Loucy (cell line): ENCODE measurements around the gene IFT52.

Experiments
- EZH2phosphoT487 ChIP-seq: fragments of 200-600 bp; IDR thresholded peaks from 2 replicates; pipeline ENCODE4 v1.6.1; 2018; ENCODE audit warnings: antibody characterized with exemption, mild to moderate bottlenecking, moderate library complexity, borderline replicate concordance
- TF ChIP-seq, protein P1 (sequence below): fragments of 200-600 bp; sonication (generic); conservative IDR thresholded peaks from 2 replicates; pipeline ENCODE4 v1.5.1; 2014; ENCODE audit warnings: mild to moderate bottlenecking, antibody characterized with exemption, low read length

DNA sequence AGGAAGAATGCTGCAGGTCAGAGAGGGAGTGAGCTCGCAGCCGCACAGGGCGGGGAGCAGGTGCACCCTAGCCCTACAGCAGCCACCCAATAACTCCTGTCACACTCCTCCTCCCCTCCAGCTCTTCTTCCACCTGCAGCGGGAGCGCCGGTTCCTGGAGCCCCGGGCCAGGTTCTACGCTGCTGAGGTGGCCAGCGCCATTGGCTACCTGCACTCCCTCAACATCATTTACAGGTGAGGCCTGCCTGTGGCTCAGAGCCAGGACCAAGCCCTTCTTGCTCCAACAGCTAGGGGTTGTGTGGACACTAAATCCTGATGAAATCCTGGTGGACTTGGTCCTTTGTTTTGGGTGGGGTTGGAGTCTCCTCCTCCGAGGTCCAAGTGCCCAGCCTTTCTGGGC is 20.2 kb upstream of the IFT52 start:
- TF ChIP-seq, protein P1, sequence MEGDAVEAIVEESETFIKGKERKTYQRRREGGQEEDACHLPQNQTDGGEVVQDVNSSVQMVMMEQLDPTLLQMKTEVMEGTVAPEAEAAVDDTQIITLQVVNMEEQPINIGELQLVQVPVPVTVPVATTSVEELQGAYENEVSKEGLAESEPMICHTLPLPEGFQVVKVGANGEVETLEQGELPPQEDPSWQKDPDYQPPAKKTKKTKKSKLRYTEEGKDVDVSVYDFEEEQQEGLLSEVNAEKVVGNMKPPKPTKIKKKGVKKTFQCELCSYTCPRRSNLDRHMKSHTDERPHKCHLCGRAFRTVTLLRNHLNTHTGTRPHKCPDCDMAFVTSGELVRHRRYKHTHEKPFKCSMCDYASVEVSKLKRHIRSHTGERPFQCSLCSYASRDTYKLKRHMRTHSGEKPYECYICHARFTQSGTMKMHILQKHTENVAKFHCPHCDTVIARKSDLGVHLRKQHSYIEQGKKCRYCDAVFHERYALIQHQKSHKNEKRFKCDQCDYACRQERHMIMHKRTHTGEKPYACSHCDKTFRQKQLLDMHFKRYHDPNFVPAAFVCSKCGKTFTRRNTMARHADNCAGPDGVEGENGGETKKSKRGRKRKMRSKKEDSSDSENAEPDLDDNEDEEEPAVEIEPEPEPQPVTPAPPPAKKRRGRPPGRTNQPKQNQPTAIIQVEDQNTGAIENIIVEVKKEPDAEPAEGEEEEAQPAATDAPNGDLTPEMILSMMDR: no peak
- TF ChIP-seq EZH2phosphoT487: no peak
